A549 (cell line): ENCODE results near the gene C17orf107. TPM values are rescaled to one million over a fixed set of nuclear protein-coding genes. Genes with fewer than 3 reads are reported as not detected.

Source experiments
- ATAC-seq, 2 experiments: fragments of 200-7000 bp in 1 of 2; fragments of >200 bp in 1 of 2; cut with Nextera tagmentation in 1 of 2; cut with Tn5 transposase in 1 of 2; 3 replicates each; pipeline versions ENCODE4 v1.8.0 to v1.9.1; 2018 to 2020; ENCODE audit warnings: mild to moderate bottlenecking in 1 of 2, moderate library complexity in 1 of 2
- CTCF ChIA-PET: fragments of 300-600 bp; sonication (Branson Sonifier 250); formaldehyde crosslinking; extraction: SDS; loops from one replicate; lab custom pipeline; 2021; ENCODE audit warnings: antibody characterized with exemption, inconsistent platforms; lab: Yijun Ruan, JAX
- POLR2A ChIA-PET: fragments of 350-600 bp; formaldehyde crosslinking; extraction: SDS; loops from one replicate; lab custom pipeline; 2021; ENCODE audit warnings: antibody characterized with exemption, inconsistent platforms; lab: Yijun Ruan, JAX
- DNase-seq, 2 experiments: peaks; one replicate each; pipeline versions ENCODE4 v3.0.0 to v3.0.0-alpha.2; 2011 to 2016; ENCODE audit warnings: low read depth in 1 of 2, low spot score in 1 of 2
- FAIRE-seq: peaks from 2 replicates; lab custom pipeline; 2011; peaks lifted over from hg19 to GRCh38; lab: Jason Lieb, UNC
- H3K27ac ChIP-seq, 2 experiments: fragments of >200 bp; sonication (Bioruptor Twin); formaldehyde crosslinking; 3 replicates each; pipeline ENCODE4 v1.5.1; 2016 to 2017
- H3K4me1 ChIP-seq: fragments of >200 bp; sonication (Bioruptor Twin); formaldehyde crosslinking; 3 replicates; pipeline ENCODE4 v1.6.1; 2016
- H3K4me2 ChIP-seq: fragments of >200 bp; sonication (Bioruptor Twin); formaldehyde crosslinking; 3 replicates; pipeline ENCODE4 v1.6.1; 2016
- H3K4me3 ChIP-seq: fragments of >200 bp; sonication (Bioruptor Twin); formaldehyde crosslinking; 3 replicates; pipeline ENCODE4 v1.5.1; 2016
- H3K9me3 ChIP-seq: fragments of >200 bp; sonication (Bioruptor Twin); formaldehyde crosslinking; 3 replicates; pipeline ENCODE4 v1.6.1; 2016
- BCL3 ChIP-seq: fragments of >200 bp; sonication (Bioruptor Twin); formaldehyde crosslinking; IDR thresholded peaks from 3 replicates; pipeline ENCODE4 v1.6.1; 2016
- CBX2 ChIP-seq: fragments of 200-600 bp; sonication (generic); IDR thresholded peaks from 2 replicates; pipeline ENCODE4 v1.6.1; 2016; ENCODE audit warnings: low read depth, mild to moderate bottlenecking, borderline replicate concordance
- ESRRA ChIP-seq: fragments of 150-350 bp; IDR thresholded peaks from 2 replicates; pipeline ENCODE4 v1.6.1; 2014; ENCODE audit warnings: mild to moderate bottlenecking, low read length, borderline replicate concordance
- FOXS1 ChIP-seq: fragments of 250-450 bp; sonication (Bioruptor Pico); IDR thresholded peaks from 2 replicates; pipeline ENCODE4 v1.5.0; 2020; ENCODE audit warnings: mild to moderate bottlenecking, moderate library complexity
- HOXB13 ChIP-seq: fragments of 250-450 bp; sonication (Bioruptor Pico); IDR thresholded peaks from 2 replicates; pipeline ENCODE4 v1.5.0; 2020; ENCODE audit warnings: low read depth, mild to moderate bottlenecking, moderate library complexity
- HOXB5 ChIP-seq: fragments of 250-450 bp; sonication (Bioruptor Pico); IDR thresholded peaks from 2 replicates; pipeline ENCODE4 v1.5.0; 2020; ENCODE audit warnings: mild to moderate bottlenecking, moderate library complexity
- KDM5A ChIP-seq: fragments of 200-600 bp; sonication (generic); IDR thresholded peaks from 2 replicates; pipeline ENCODE4 v1.6.1; 2016; ENCODE audit warnings: antibody characterized with exemption, mild to moderate bottlenecking
- MAFK ChIP-seq: fragments of 450-650 bp; IDR thresholded peaks from 2 replicates; pipeline ENCODE4 v1.6.1; 2014; ENCODE audit not compliant: partially characterized antibody
- MYC ChIP-seq: IDR thresholded peaks from 2 replicates; pipeline ENCODE4 v1.6.1; 2012; ENCODE audit warnings: mild to moderate bottlenecking, inconsistent platforms, low read length, improper control_type of control experiment, borderline replicate concordance
- NFE2L2 ChIP-seq: fragments of 150-350 bp; conservative IDR thresholded peaks from 2 replicates; pipeline ENCODE4 v1.6.1; 2014; ENCODE audit warnings: low read length
- NR3C1 ChIP-seq: fragments of >200 bp; sonication (Bioruptor Twin); formaldehyde crosslinking; IDR thresholded peaks from 3 replicates; pipeline ENCODE4 v1.6.1; 2017
- POLR2A ChIP-seq: IDR thresholded peaks from 2 replicates; pipeline ENCODE4 v1.6.1; 2012; ENCODE audit warnings: mild to moderate bottlenecking, low read length
- RAD21 ChIP-seq, 2 experiments: fragments of >200 bp in 1 of 2; sonication (Bioruptor Twin) in 1 of 2; formaldehyde crosslinking in 1 of 2; IDR thresholded peaks in 1 of 2; conservative IDR thresholded peaks in 1 of 2; 2 replicates in 1 of 2; 3 replicates in 1 of 2; pipeline ENCODE4 v1.6.1; 2012 to 2018; ENCODE audit warnings: inconsistent platforms in 1 of 2
- RNF2 ChIP-seq: fragments of 200-600 bp; sonication (generic); IDR thresholded peaks from 2 replicates; pipeline ENCODE4 v1.6.1; 2016; ENCODE audit warnings: low read depth, mild to moderate bottlenecking, antibody characterized with exemption, moderate library complexity, borderline replicate concordance
- USF2 ChIP-seq: fragments of 450-650 bp; IDR thresholded peaks from 2 replicates; pipeline ENCODE4 v1.6.1; 2014; ENCODE audit warnings: antibody characterized with exemption
- ZC3H11A ChIP-seq: fragments of 450-650 bp; IDR thresholded peaks from 2 replicates; pipeline ENCODE4 v1.6.1; 2014; ENCODE audit warnings: antibody characterized with exemption, mild to moderate bottlenecking
- ZNF302 ChIP-seq: fragments of 250-450 bp; sonication (Bioruptor Pico); IDR thresholded peaks from 2 replicates; pipeline ENCODE4 v1.9.0; 2021; ENCODE audit warnings: inconsistent platforms, mild to moderate bottlenecking, moderate library complexity
- ZSCAN20 ChIP-seq: fragments of 250-450 bp; sonication (Bioruptor Pico); IDR thresholded peaks from 2 replicates; pipeline ENCODE4 v1.8.0; 2022; ENCODE audit warnings: mild to moderate bottlenecking, moderate library complexity
- WGBS: methylation state at CpG from one replicate; pipeline ENCODE4 v1.1.6; 2017; ENCODE audit errors: missing lambda C conversion rate; 5-methylcytosine and 5-hydroxymethylcytosine counted together
- polyA plus RNA-seq, 4 experiments: library from polyadenylated mRNA; depleted of rRNA in 3 of 4; stranded (reverse); fragments of >200 nt; fragmentation: RNase III in 1 of 4; extraction: RNeasy Plus Mini Kit Qiagen cat#74134 plus additional on column Dnase treatment in 1 of 4; gene quantifications; 2 replicates in 3 of 4; 3 replicates in 1 of 4; pipeline ENCODE4 v1.2.3, GENCODE V29; 2011 to 2017
- TF ChIP-seq, protein P1 (sequence below): fragments of >200 bp; sonication (Bioruptor Twin); formaldehyde crosslinking; IDR thresholded peaks from 2 replicates; pipeline ENCODE4 v1.6.1; 2016
- TF ChIP-seq, protein P2 (sequence below): fragments of 250-450 bp; sonication (Bioruptor Pico); IDR thresholded peaks from 2 replicates; pipeline ENCODE4 v1.5.0; 2021; ENCODE audit warnings: mild to moderate bottlenecking, moderate library complexity, borderline replicate concordance
- TF ChIP-seq, protein P3 (sequence below): IDR thresholded peaks from 2 replicates; pipeline ENCODE4 v1.6.1; 2012

C17orf107 gene
- polyA plus RNA-seq, 2 of the 4 experiments (the other 2 are of a cell fraction), result 0.13 to 0.30 TPM

- H3K27ac ChIP-seq, result no peak overlapping the region
- CTCF ChIA-PET, result interaction anchor here (0.6 to 1.3 kb wide), 4 partner anchors 25 to 1003 kb away, joined by 3 to 4 read pairs (median 3); no protein-coding TSS in a partner anchor
- H3K4me1 ChIP-seq, result peaks cover 10% of the 10 kb centered on the region
- H3K4me2 ChIP-seq, result no peak overlapping the region
- H3K4me3 ChIP-seq, result no peak overlapping the region
- no peak for DNase-seq
- 79% methylated on average over 14 of the region's 14 CpGs for WGBS
- no peak for FAIRE-seq
- no peaks in the 10 kb centered on the region for H3K9me3 ChIP-seq
- peak in 1 of 2 experiments; percentile 57; a peak in 4 of 6 replicates for ATAC-seq
- POLR2A ChIA-PET, result no interaction called here
- TF ChIP-seq MAFK (no peak), POLR2A (peak; percentile 10; the same call in 1 of the 2 replicates)
- TF ChIP-seq, all 56 proteins: peak for 1
Observed at GRCh38 chr17:4934173-4934979, 35.0 kb downstream of the C17orf107 start.

DNA sequence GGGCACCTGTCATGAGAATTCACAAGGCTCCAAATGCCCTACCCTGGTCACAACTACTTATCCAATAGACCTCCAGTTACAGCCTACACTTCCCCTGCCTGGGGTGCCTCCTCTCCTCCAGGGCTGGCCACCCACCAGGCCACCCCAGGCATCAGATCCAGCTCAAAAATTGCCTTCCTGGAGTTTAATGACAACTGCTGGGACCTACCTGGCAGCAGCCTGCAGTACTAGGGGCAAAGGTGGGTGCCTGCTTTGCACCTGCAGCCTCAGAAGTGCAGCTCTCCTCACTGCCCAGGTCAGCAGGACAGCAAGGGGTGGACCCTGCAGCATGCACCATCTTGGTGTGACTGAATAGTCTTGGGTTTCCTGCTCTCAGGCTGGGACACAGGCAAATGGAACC, 36.3 kb downstream of the C17orf107 start:
- TF ChIP-seq ZNF302 (CRISPR knock-in tag), result no peak
- no peak for TF ChIP-seq CBX2
- TF ChIP-seq ZSCAN20, result no peak
- no peak for TF ChIP-seq NR3C1
- TF ChIP-seq, protein P1, sequence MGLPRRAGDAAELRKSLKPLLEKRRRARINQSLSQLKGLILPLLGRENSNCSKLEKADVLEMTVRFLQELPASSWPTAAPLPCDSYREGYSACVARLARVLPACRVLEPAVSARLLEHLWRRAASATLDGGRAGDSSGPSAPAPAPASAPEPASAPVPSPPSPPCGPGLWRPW, result no peak
- TF ChIP-seq, protein P2, sequence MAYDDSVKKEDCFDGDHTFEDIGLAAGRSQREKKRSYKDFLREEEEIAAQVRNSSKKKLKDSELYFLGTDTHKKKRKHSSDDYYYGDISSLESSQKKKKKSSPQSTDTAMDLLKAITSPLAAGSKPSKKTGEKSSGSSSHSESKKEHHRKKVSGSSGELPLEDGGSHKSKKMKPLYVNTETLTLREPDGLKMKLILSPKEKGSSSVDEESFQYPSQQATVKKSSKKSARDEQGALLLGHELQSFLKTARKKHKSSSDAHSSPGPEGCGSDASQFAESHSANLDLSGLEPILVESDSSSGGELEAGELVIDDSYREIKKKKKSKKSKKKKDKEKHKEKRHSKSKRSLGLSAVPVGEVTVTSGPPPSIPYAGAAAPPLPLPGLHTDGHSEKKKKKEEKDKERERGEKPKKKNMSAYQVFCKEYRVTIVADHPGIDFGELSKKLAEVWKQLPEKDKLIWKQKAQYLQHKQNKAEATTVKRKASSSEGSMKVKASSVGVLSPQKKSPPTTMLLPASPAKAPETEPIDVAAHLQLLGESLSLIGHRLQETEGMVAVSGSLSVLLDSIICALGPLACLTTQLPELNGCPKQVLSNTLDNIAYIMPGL, result no peak
- no peak for TF ChIP-seq BCL3
- TF ChIP-seq HOXB5 (CRISPR knock-in tag), result no peak
- no peak for TF ChIP-seq NFE2L2
- no peak for TF ChIP-seq MYC
- TF ChIP-seq ESRRA, result no peak
- TF ChIP-seq, protein P3, sequence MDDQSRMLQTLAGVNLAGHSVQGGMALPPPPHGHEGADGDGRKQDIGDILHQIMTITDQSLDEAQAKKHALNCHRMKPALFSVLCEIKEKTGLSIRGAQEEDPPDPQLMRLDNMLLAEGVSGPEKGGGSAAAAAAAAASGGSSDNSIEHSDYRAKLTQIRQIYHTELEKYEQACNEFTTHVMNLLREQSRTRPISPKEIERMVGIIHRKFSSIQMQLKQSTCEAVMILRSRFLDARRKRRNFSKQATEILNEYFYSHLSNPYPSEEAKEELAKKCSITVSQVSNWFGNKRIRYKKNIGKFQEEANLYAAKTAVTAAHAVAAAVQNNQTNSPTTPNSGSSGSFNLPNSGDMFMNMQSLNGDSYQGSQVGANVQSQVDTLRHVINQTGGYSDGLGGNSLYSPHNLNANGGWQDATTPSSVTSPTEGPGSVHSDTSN, result no peak
- TF ChIP-seq KDM5A, result no peak
- TF ChIP-seq USF2, result no peak
- TF ChIP-seq RNF2, result no peak
- no peak for TF ChIP-seq FOXS1 (CRISPR knock-in tag)
- no peak for TF ChIP-seq ZC3H11A
- TF ChIP-seq HOXB13 (CRISPR knock-in tag), result no peak
- TF ChIP-seq RAD21 (conservative IDR thresholded peaks at IDR 0.05 in 1 of 2, IDR thresholded peaks at IDR 0.05 in 1 of 2), result no peak
- H3K27ac ChIP-seq, result no peak overlapping the region
- POLR2A ChIA-PET, result interaction anchor here (0.5 to 1.8 kb wide), 2 partner anchors 32 to 177 kb away, joined by 4 to 8 read pairs; partner anchors contain the start of gene SPAG7
- H3K4me3 ChIP-seq, result no peak overlapping the region
- FAIRE-seq (no peak), ATAC-seq (no peak), DNase-seq (no peak)
- CTCF ChIA-PET, result interaction anchor here (1.0 to 2.6 kb wide), 3 partner anchors 27 to 52 kb away, joined by 3 to 14 read pairs (median 5); partner anchors contain the start of gene CAMTA2
- no peak overlapping the region for H3K4me2 ChIP-seq
- H3K9me3 ChIP-seq, result no peaks in the 10 kb centered on the region
- peaks cover 10% of the 10 kb centered on the region for H3K4me1 ChIP-seq
